ENCODE data around the gene SIGLECL1.

The SIGLECL1 gene

GRCh38 chr19:51227326-51227725 lies 23.6 kb upstream of the SIGLECL1 start:
- no peaks in the 10 kb centered on the region for H3F3A ChIP-seq (ENCODE audit: insufficient read depth, low read length)
- DNase-seq = no peak
- no peaks in the 10 kb centered on the region for H3K9me2 ChIP-seq (replicated peaks; ENCODE audit: insufficient read depth, low read length)
- TF ChIP-seq EZH2 (optimal IDR thresholded peaks at IDR 0.05; ENCODE audit: low read depth, low read length) (no peak), CTCF (IDR thresholded peaks at IDR 0.05; ENCODE audit: low read length) (no peak), EZH2phosphoT487 (IDR thresholded peaks at IDR 0.05; ENCODE audit: low read length) (no peak)
- no peaks in the 10 kb centered on the region for H3K79me2 ChIP-seq (ENCODE audit: low read length)
- no peaks in the 10 kb centered on the region for H3K9me3 ChIP-seq (replicated peaks; ENCODE audit: insufficient read depth, low read length)
- no peaks in the 10 kb centered on the region for H3K4me1 ChIP-seq (ENCODE audit: low read length)
- no peak overlapping the region for H3K4me3 ChIP-seq (ENCODE audit: low read length)
- no peaks in the 10 kb centered on the region for H3K36me3 ChIP-seq (replicated peaks; ENCODE audit: insufficient read depth, low read length)
- no peak overlapping the region for H3K4me2 ChIP-seq (ENCODE audit: low read depth, low read length)
- H3K27ac ChIP-seq (ENCODE audit: low read length) = no peak overlapping the region
- no peaks in the 10 kb centered on the region for H3K27me3 ChIP-seq (replicated peaks; ENCODE audit: insufficient read depth, low read length)
- no peaks in the 10 kb centered on the region for H4K20me1 ChIP-seq (ENCODE audit: insufficient read depth, low read length)
- no peak overlapping the region for H2AFZ ChIP-seq (ENCODE audit: low read length)
- H3K9ac ChIP-seq (ENCODE audit: low read length) = no peak overlapping the region

GRCh38 chr19:51227966-51228365 lies 22.9 kb upstream of the SIGLECL1 start:
- Histone ChIP-seq H3K9me3 (replicated peaks; ENCODE audit: insufficient read depth, low read length) (no peaks in the 10 kb centered on the region), H3K27me3 (replicated peaks; ENCODE audit: insufficient read depth, low read length) (no peaks in the 10 kb centered on the region), H3K4me3 (ENCODE audit: low read length) (no peak overlapping the region), H3K79me2 (ENCODE audit: low read length) (no peaks in the 10 kb centered on the region), H3K4me1 (ENCODE audit: low read length) (no peaks in the 10 kb centered on the region), H3K9ac (ENCODE audit: low read length) (no peak overlapping the region), H4K20me1 (ENCODE audit: insufficient read depth, low read length) (no peaks in the 10 kb centered on the region), H3K27ac (ENCODE audit: low read length) (no peak overlapping the region), H3K36me3 (replicated peaks; ENCODE audit: insufficient read depth, low read length) (no peaks in the 10 kb centered on the region), H3K4me2 (ENCODE audit: low read depth, low read length) (no peak overlapping the region), H3K9me2 (replicated peaks; ENCODE audit: insufficient read depth, low read length) (no peaks in the 10 kb centered on the region), H3F3A (ENCODE audit: insufficient read depth, low read length) (no peaks in the 10 kb centered on the region), H2AFZ (ENCODE audit: low read length) (no peak overlapping the region)
- DNase-seq = no peak
- no peak for TF ChIP-seq CTCF (IDR thresholded peaks at IDR 0.05; ENCODE audit: low read length)
- TF ChIP-seq EZH2phosphoT487 (IDR thresholded peaks at IDR 0.05; ENCODE audit: low read length) = no peak
- no peak for TF ChIP-seq EZH2 (optimal IDR thresholded peaks at IDR 0.05; ENCODE audit: low read depth, low read length)

GRCh38 chr19:51240866-51241265 lies 10.0 kb upstream of the SIGLECL1 start:
- Histone ChIP-seq H4K20me1 (ENCODE audit: insufficient read depth, low read length) (no peaks in the 10 kb centered on the region), H3K9me2 (replicated peaks; ENCODE audit: insufficient read depth, low read length) (no peaks in the 10 kb centered on the region), H3K4me1 (ENCODE audit: low read length) (no peaks in the 10 kb centered on the region), H3K4me2 (ENCODE audit: low read depth, low read length) (no peak overlapping the region), H3K9ac (ENCODE audit: low read length) (no peak overlapping the region), H3F3A (ENCODE audit: insufficient read depth, low read length) (no peaks in the 10 kb centered on the region), H3K79me2 (ENCODE audit: low read length) (no peaks in the 10 kb centered on the region), H3K9me3 (replicated peaks; ENCODE audit: insufficient read depth, low read length) (no peaks in the 10 kb centered on the region), H3K27me3 (replicated peaks; ENCODE audit: insufficient read depth, low read length) (no peaks in the 10 kb centered on the region; the same call in 1 of the 2 replicates), H3K27ac (ENCODE audit: low read length) (no peak overlapping the region), H3K36me3 (replicated peaks; ENCODE audit: insufficient read depth, low read length) (no peaks in the 10 kb centered on the region), H3K4me3 (ENCODE audit: low read length) (no peak overlapping the region), H2AFZ (ENCODE audit: low read length) (no peak overlapping the region)
- DNase-seq = no peak
- no peak for TF ChIP-seq CTCF (IDR thresholded peaks at IDR 0.05; ENCODE audit: low read length)
- TF ChIP-seq EZH2phosphoT487 (IDR thresholded peaks at IDR 0.05; ENCODE audit: low read length) = no peak
- TF ChIP-seq EZH2 (optimal IDR thresholded peaks at IDR 0.05; ENCODE audit: low read depth, low read length) = no peak
